ENCODE results near the gene GRK5.
A peak's percentile ranks its signal among the peaks of the same experiment; 100 is the strongest.

The GRK5 gene

GRCh38 chr10:119466655-119467054, 259.3 kb downstream of the GRK5 start:
- Histone ChIP-seq H3K27ac (ENCODE audit: low read length) (no peak overlapping the region), H2AFZ (ENCODE audit: low read depth, low read length) (no peak overlapping the region), H3K9me3 (ENCODE audit: insufficient read depth, low read length, severe bottlenecking) (peaks cover 3% of the 10 kb centered on the region), H3K4me1 (ENCODE audit: insufficient read depth, low read length) (no peaks in the 10 kb centered on the region), H3K27me3 (ENCODE audit: insufficient read depth, low read length, poor library complexity) (no peaks in the 10 kb centered on the region), H3K9ac (ENCODE audit: low read depth, low read length) (no peak overlapping the region), H3K79me2 (ENCODE audit: insufficient read depth, low read length) (no peaks in the 10 kb centered on the region), H3K36me3 (ENCODE audit: insufficient read depth, low read length) (no peaks in the 10 kb centered on the region), H3K4me2 (ENCODE audit: insufficient read depth, low read length) (no peak overlapping the region), H3K4me3 (ENCODE audit: low read depth in 1 of 2, low read length in 2 of 2) (no peak overlapping the region), H4K20me1 (ENCODE audit: insufficient read depth, low read length) (no peaks in the 10 kb centered on the region)
- 0 out of 3 replicates have a peak, but pooled peaks have one; percentile 17 for ATAC-seq (ENCODE audit: insufficient read depth, low read depth)
- no peak for DNase-seq
- TF ChIP-seq CTCF (IDR thresholded peaks at IDR 0.05; ENCODE audit: borderline replicate concordance, extremely low read depth, low read length, poor library complexity, severe bottlenecking) (no peak), EZH2 (IDR thresholded peaks at IDR 0.05; ENCODE audit: borderline replicate concordance, low read depth, low read length, severe bottlenecking) (no peak)

- peak; percentile 34; the same call in 2 of the 3 replicates for ATAC-seq (ENCODE audit: insufficient read depth, low read depth)
- Histone ChIP-seq H2AFZ (ENCODE audit: low read depth, low read length) (no peak overlapping the region), H3K79me2 (ENCODE audit: insufficient read depth, low read length) (no peaks in the 10 kb centered on the region), H3K4me1 (ENCODE audit: insufficient read depth, low read length) (no peaks in the 10 kb centered on the region), H3K27me3 (ENCODE audit: insufficient read depth, low read length, poor library complexity) (no peaks in the 10 kb centered on the region), H3K9ac (ENCODE audit: low read depth, low read length) (no peak overlapping the region), H3K27ac (ENCODE audit: low read length) (no peak overlapping the region), H3K4me2 (ENCODE audit: insufficient read depth, low read length) (no peak overlapping the region), H3K36me3 (ENCODE audit: insufficient read depth, low read length) (no peaks in the 10 kb centered on the region), H3K9me3 (ENCODE audit: insufficient read depth, low read length, severe bottlenecking) (peaks cover under 1% of the 10 kb centered on the region), H3K4me3 (ENCODE audit: low read depth in 1 of 2, low read length in 2 of 2) (no peak overlapping the region), H4K20me1 (ENCODE audit: insufficient read depth, low read length) (no peaks in the 10 kb centered on the region)
- no peak for DNase-seq
- TF ChIP-seq EZH2 (IDR thresholded peaks at IDR 0.05; ENCODE audit: borderline replicate concordance, low read depth, low read length, severe bottlenecking), result no peak
- TF ChIP-seq CTCF (IDR thresholded peaks at IDR 0.05; ENCODE audit: borderline replicate concordance, extremely low read depth, low read length, poor library complexity, severe bottlenecking), result no peak
These were observed 261.4 kb downstream of the GRK5 start for GRCh38 chr10:119468542-119469324.

GRCh38 chr10:119469325-119469707, 261.9 kb downstream of the GRK5 start:
- no peaks in the 10 kb centered on the region for H4K20me1 ChIP-seq (ENCODE audit: insufficient read depth, low read length)
- no peak for ATAC-seq (ENCODE audit: insufficient read depth, low read depth)
- H2AFZ ChIP-seq (ENCODE audit: low read depth, low read length), result no peak overlapping the region
- H3K4me3 ChIP-seq (ENCODE audit: low read depth in 1 of 2, low read length in 2 of 2), result no peak overlapping the region
- no peaks in the 10 kb centered on the region for H3K79me2 ChIP-seq (ENCODE audit: insufficient read depth, low read length)
- no peaks in the 10 kb centered on the region for H3K4me1 ChIP-seq (ENCODE audit: insufficient read depth, low read length)
- TF ChIP-seq EZH2 (IDR thresholded peaks at IDR 0.05; ENCODE audit: borderline replicate concordance, low read depth, low read length, severe bottlenecking) (no peak), CTCF (IDR thresholded peaks at IDR 0.05; ENCODE audit: borderline replicate concordance, extremely low read depth, low read length, poor library complexity, severe bottlenecking) (no peak)
- no peak for DNase-seq
- no peaks in the 10 kb centered on the region for H3K27me3 ChIP-seq (ENCODE audit: insufficient read depth, low read length, poor library complexity)
- H3K27ac ChIP-seq (ENCODE audit: low read length), result no peak overlapping the region
- no peak overlapping the region for H3K4me2 ChIP-seq (ENCODE audit: insufficient read depth, low read length)
- H3K9me3 ChIP-seq (ENCODE audit: insufficient read depth, low read length, severe bottlenecking), result peaks cover 3% of the 10 kb centered on the region
- no peaks in the 10 kb centered on the region for H3K36me3 ChIP-seq (ENCODE audit: insufficient read depth, low read length)
- no peak overlapping the region for H3K9ac ChIP-seq (ENCODE audit: low read depth, low read length)
